HCT116 (cell line): Measurements from ENCODE around the gene KAT6B. TPM values are rescaled to one million over a fixed set of nuclear protein-coding genes. Genes with fewer than 3 reads are reported as not detected.

Experiments
- ATAC-seq: fragments of 200-7000 bp; cut with Tn5 transposase; 2 replicates; pipeline ENCODE4 v1.9.1; 2020; ENCODE audit warnings: mild to moderate bottlenecking, moderate library complexity
- BruUV-seq: library from RNA; stranded (reverse); fragments of 400-500 nt; replicated peaks from 2 replicates; lab custom pipeline; 2021; lab: Mats Ljungman, UMichigan
- CTCF ChIA-PET: fragments of 300-600 bp; sonication (Branson Sonifier 250); formaldehyde crosslinking; loops from one replicate; lab custom pipeline; 2021; ENCODE audit warnings: antibody characterized with exemption; lab: Charles Lee
- POLR2A ChIA-PET: fragments of 300-600, 350-600 bp; sonication (Branson Sonifier 250); formaldehyde crosslinking; loops from one replicate; lab custom pipeline; 2021; ENCODE audit warnings: antibody characterized with exemption; lab: Charles Lee
- RAD21 ChIA-PET, 2 experiments: fragments of 300-600 bp; sonication (Branson Sonifier 250); formaldehyde crosslinking; loops; one replicate each; lab custom pipeline; 2023; ENCODE audit warnings: low total read pairs in 2 of 2; ENCODE audit not compliant: uncharacterized antibody in 2 of 2, unreplicated experiment in 2 of 2, low non-redundant PET in 1 of 2; lab: Charles Lee
- DNase-seq: peaks from one replicate; pipeline ENCODE4 v3.0.0-alpha.2; 2010; ENCODE audit warnings: low read depth, low spot score
- H2AFZ ChIP-seq: fragments of 200-600 bp; shearing (Covaris generic), sonication (generic); 2 replicates; pipeline ENCODE4 v1.6.1; 2017; ENCODE audit warnings: low read depth, mixed run types, mixed read lengths, antibody characterized with exemption, low read length; ENCODE audit not compliant: poor library complexity, severe bottlenecking
- H3K27ac ChIP-seq: 2 replicates; pipeline ENCODE4 v1.5.1; 2012; ENCODE audit warnings: low read depth, low read length
- H3K27me3 ChIP-seq: fragments of 200-600 bp; sonication (generic); 2 replicates; pipeline ENCODE4 v1.6.1; 2016; ENCODE audit warnings: mixed run types, low read length, mixed read lengths; ENCODE audit not compliant: insufficient read depth
- H3K36me3 ChIP-seq, 2 experiments: fragments of 200-500 bp in 1 of 2; fragments of 200-600 bp in 1 of 2; sonication (Bioruptor generic) in 1 of 2; sonication (generic) in 1 of 2; 2 replicates each; pipeline versions ENCODE4 v1.5.1 to v1.6.1; 2014 to 2016; ENCODE audit warnings: low read length in 2 of 2, inconsistent platforms in 1 of 2, mixed read lengths in 1 of 2, mixed run types in 1 of 2; ENCODE audit not compliant: insufficient read depth in 2 of 2, control insufficient read depth in 1 of 2
- H3K4me1 ChIP-seq, 2 experiments: fragments of 200-600 bp in 1 of 2; sonication (generic) in 1 of 2; 2 replicates each; pipeline versions ENCODE4 v1.5.1 to v1.6.1; 2012 to 2017; ENCODE audit warnings: low read length in 2 of 2, inconsistent platforms in 1 of 2, mild to moderate bottlenecking in 1 of 2, mixed read lengths in 1 of 2, mixed run types in 1 of 2, moderate library complexity in 1 of 2; ENCODE audit not compliant: insufficient read depth in 2 of 2, control insufficient read depth in 1 of 2
- H3K4me2 ChIP-seq: fragments of 200-600 bp; sonication (generic); 2 replicates; pipeline ENCODE4 v1.6.1; 2017; ENCODE audit warnings: mixed run types, low read length, mixed read lengths
- H3K4me3 ChIP-seq, 2 experiments: fragments of 200-600 bp in 1 of 2; sonication (generic) in 1 of 2; replicated peaks in 1 of 2; 2 replicates each; pipeline ENCODE4 v1.5.1; 2011 to 2016; ENCODE audit warnings: low read length in 2 of 2, control low read depth in 1 of 2, low read depth in 1 of 2, mild to moderate bottlenecking in 1 of 2, mixed read lengths in 1 of 2, mixed run types in 1 of 2
- H3K79me2 ChIP-seq: fragments of 200-600 bp; sonication (generic); 2 replicates; pipeline ENCODE4 v1.6.1; 2017; ENCODE audit warnings: mild to moderate bottlenecking, mixed run types, low read length, moderate library complexity, mixed read lengths; ENCODE audit not compliant: insufficient read depth
- H3K9ac ChIP-seq: fragments of 200-600 bp; sonication (generic); 2 replicates; pipeline ENCODE4 v1.6.1; 2016; ENCODE audit warnings: low read length, mixed read lengths
- H3K9me2 ChIP-seq: fragments of 200-600 bp; sonication (generic), shearing (Covaris generic); 2 replicates; pipeline ENCODE4 v1.6.1; 2017; ENCODE audit warnings: mixed run types, mild to moderate bottlenecking, moderate library complexity; ENCODE audit not compliant: insufficient read depth
- H3K9me3 ChIP-seq, 2 experiments: fragments of 200-500 bp in 1 of 2; fragments of 200-600 bp in 1 of 2; sonication (Bioruptor generic) in 1 of 2; sonication (generic) in 1 of 2; 2 replicates each; pipeline ENCODE4 v1.6.1; 2014 to 2017; ENCODE audit warnings: low read length in 2 of 2, mixed read lengths in 2 of 2, inconsistent platforms in 1 of 2, low read depth in 1 of 2, mild to moderate bottlenecking in 1 of 2, mixed run types in 1 of 2, moderate library complexity in 1 of 2; ENCODE audit not compliant: control insufficient read depth in 1 of 2, insufficient read depth in 1 of 2
- H4K20me1 ChIP-seq: fragments of 200-600 bp; sonication (generic), shearing (Covaris generic); 2 replicates; pipeline ENCODE4 v1.6.1; 2017; ENCODE audit warnings: mixed run types, mild to moderate bottlenecking, moderate library complexity; ENCODE audit not compliant: insufficient read depth
- CEBPB ChIP-seq: IDR thresholded peaks from 2 replicates; pipeline ENCODE4 v1.6.1; 2012; ENCODE audit warnings: low read depth
- EZH2 ChIP-seq: fragments of 200-600 bp; sonication (generic); IDR thresholded peaks from 2 replicates; pipeline ENCODE4 v1.6.1; 2017; ENCODE audit warnings: antibody characterized with exemption, mixed run types
- FOSL1 ChIP-seq: IDR thresholded peaks from 2 replicates; pipeline ENCODE4 v1.6.1; 2012; ENCODE audit warnings: low read depth
- POLR2AphosphoS5 ChIP-seq: IDR thresholded peaks from 2 replicates; pipeline ENCODE4 v1.6.1; 2011; ENCODE audit warnings: mild to moderate bottlenecking, low read depth, low read length, moderate library complexity
- SIN3A ChIP-seq: IDR thresholded peaks from 2 replicates; pipeline ENCODE4 v1.6.1; 2012; ENCODE audit warnings: low read depth
- SP1 ChIP-seq: IDR thresholded peaks from 2 replicates; pipeline ENCODE4 v1.6.1; 2012; ENCODE audit warnings: low read depth
- SRF ChIP-seq: IDR thresholded peaks from 2 replicates; pipeline ENCODE4 v1.6.1; 2012; ENCODE audit warnings: low read depth
- YY1 ChIP-seq: IDR thresholded peaks from 2 replicates; pipeline ENCODE4 v1.6.1; 2011; ENCODE audit warnings: low read length, low read depth, moderate library complexity, mild to moderate bottlenecking; ENCODE audit not compliant: insufficient replicate concordance; ENCODE audit errors: extremely low read depth
- ZFX ChIP-seq: fragments of 450-650 bp; IDR thresholded peaks from 2 replicates; pipeline ENCODE4 v1.6.1; 2017
- ZNF274 ChIP-seq: fragments of 200-500 bp; sonication (Bioruptor generic); IDR thresholded peaks from 2 replicates; pipeline ENCODE4 v1.6.1; 2014; ENCODE audit warnings: mild to moderate bottlenecking, low read depth, low read length, inconsistent platforms
- intact Hi-C: fragments of 100-400 bp; cut with micrococcal nuclease; formaldehyde crosslinking; loops from 2 replicates; pipeline ENCODE4 v1.10.0; 2022
- total RNA-seq: library from RNA; stranded (reverse); gene quantifications from one replicate; pipeline ENCODE4 v1.2.1, GENCODE V29; 2021; ENCODE audit not compliant: unreplicated experiment
- TF ChIP-seq, protein P1 (sequence below): IDR thresholded peaks from 2 replicates; pipeline ENCODE4 v1.6.1; 2011; ENCODE audit warnings: mild to moderate bottlenecking, low read length, moderate library complexity; ENCODE audit not compliant: insufficient replicate concordance; ENCODE audit errors: extremely low read depth
- TF ChIP-seq, protein P2 (sequence below), 3 experiments: fragments of 200-600 bp in 1 of 3; sonication (generic) in 1 of 3; IDR thresholded peaks in 2 of 3; conservative IDR thresholded peaks in 1 of 3; 2 replicates each; pipeline ENCODE4 v1.5.1; 2012 to 2017; ENCODE audit warnings: low read depth in 2 of 3, low read length in 2 of 3, antibody characterized with exemption in 1 of 3, borderline replicate concordance in 1 of 3, control low read depth in 1 of 3, mild to moderate bottlenecking in 1 of 3, mixed read lengths in 1 of 3, mixed run types in 1 of 3, moderate library complexity in 1 of 3; ENCODE audit not compliant: insufficient read depth in 1 of 3
- TF ChIP-seq, protein P3 (sequence below): IDR thresholded peaks from 2 replicates; pipeline ENCODE4 v1.6.1; 2012

Gene KAT6B
- total RNA-seq, 1 experiment from 2014 or later = 17.8 TPM

DNA sequence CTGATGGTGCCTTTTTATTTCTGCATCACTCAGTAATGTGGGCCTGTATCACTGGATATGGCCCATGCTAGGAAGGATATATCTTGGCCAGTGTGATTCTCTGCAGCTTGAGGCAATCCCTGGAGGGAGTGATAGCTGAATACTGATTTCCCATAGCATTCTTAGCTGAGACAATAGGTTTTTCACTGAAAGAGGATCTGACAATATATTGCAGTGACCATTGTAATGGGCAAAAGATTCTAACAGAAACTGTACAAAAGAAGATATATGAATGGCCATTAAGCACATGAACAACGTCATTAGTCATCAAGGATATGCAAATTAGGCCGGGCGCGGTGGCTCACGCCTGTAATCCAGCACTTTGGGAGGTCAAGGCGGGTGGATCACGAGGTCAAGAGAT, 117.8 kb downstream of the KAT6B start:
- ChIA-PET CTCF (no interaction called here), RAD21 (no interaction called here), POLR2A (no interaction called here)
- no peak overlapping the region for H3K27ac ChIP-seq
- no peak overlapping the region for H3K9ac ChIP-seq
- H3K4me2 ChIP-seq = no peak overlapping the region
- no peaks in the 10 kb centered on the region for H3K36me3 ChIP-seq
- no peaks in the 10 kb centered on the region for H3K9me2 ChIP-seq
- no peak overlapping the region for H3K4me3 ChIP-seq
- no peaks in the 10 kb centered on the region for H3K27me3 ChIP-seq
- H3K9me3 ChIP-seq = no peaks in the 10 kb centered on the region
- DNase-seq = no peak
- ATAC-seq = no peak
- TF ChIP-seq POLR2AphosphoS5 (no peak), YY1 (no peak), ZFX (no peak), SRF (no peak), ZNF274 (no peak), CEBPB (no peak), SP1 (no peak), EZH2 (no peak), FOSL1 (no peak), SIN3A (no peak)
- TF ChIP-seq, protein P1, sequence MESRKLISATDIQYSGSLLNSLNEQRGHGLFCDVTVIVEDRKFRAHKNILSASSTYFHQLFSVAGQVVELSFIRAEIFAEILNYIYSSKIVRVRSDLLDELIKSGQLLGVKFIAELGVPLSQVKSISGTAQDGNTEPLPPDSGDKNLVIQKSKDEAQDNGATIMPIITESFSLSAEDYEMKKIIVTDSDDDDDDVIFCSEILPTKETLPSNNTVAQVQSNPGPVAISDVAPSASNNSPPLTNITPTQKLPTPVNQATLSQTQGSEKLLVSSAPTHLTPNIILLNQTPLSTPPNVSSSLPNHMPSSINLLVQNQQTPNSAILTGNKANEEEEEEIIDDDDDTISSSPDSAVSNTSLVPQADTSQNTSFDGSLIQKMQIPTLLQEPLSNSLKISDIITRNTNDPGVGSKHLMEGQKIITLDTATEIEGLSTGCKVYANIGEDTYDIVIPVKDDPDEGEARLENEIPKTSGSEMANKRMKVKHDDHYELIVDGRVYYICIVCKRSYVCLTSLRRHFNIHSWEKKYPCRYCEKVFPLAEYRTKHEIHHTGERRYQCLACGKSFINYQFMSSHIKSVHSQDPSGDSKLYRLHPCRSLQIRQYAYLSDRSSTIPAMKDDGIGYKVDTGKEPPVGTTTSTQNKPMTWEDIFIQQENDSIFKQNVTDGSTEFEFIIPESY = no peak
- TF ChIP-seq, protein P2, sequence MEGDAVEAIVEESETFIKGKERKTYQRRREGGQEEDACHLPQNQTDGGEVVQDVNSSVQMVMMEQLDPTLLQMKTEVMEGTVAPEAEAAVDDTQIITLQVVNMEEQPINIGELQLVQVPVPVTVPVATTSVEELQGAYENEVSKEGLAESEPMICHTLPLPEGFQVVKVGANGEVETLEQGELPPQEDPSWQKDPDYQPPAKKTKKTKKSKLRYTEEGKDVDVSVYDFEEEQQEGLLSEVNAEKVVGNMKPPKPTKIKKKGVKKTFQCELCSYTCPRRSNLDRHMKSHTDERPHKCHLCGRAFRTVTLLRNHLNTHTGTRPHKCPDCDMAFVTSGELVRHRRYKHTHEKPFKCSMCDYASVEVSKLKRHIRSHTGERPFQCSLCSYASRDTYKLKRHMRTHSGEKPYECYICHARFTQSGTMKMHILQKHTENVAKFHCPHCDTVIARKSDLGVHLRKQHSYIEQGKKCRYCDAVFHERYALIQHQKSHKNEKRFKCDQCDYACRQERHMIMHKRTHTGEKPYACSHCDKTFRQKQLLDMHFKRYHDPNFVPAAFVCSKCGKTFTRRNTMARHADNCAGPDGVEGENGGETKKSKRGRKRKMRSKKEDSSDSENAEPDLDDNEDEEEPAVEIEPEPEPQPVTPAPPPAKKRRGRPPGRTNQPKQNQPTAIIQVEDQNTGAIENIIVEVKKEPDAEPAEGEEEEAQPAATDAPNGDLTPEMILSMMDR (IDR thresholded peaks at IDR 0.05 in 2 of 3, conservative IDR thresholded peaks at IDR 0.05 in 1 of 3; ENCODE audit: borderline replicate concordance in 1 of 3, insufficient read depth in 1 of 3, low read depth in 2 of 3, low read length in 2 of 3) = no peak
- TF ChIP-seq, protein P3, sequence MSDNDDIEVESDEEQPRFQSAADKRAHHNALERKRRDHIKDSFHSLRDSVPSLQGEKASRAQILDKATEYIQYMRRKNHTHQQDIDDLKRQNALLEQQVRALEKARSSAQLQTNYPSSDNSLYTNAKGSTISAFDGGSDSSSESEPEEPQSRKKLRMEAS = no peak
- no peak overlapping the region for H2AFZ ChIP-seq
- H4K20me1 ChIP-seq = no peaks in the 10 kb centered on the region
- intact Hi-C loops = no loop called here
- no peaks in the 10 kb centered on the region for H3K79me2 ChIP-seq
- BruUV-seq = no TSS peak
- peaks cover 11 to 15% of the 10 kb centered on the region in 2 experiments for H3K4me1 ChIP-seq
